H1 (cell line): Measurements from ENCODE around the gene KRT8. TPM values are rescaled to one million over a fixed set of nuclear protein-coding genes. Genes with fewer than 3 reads are reported as not detected.

Experiments used
- JUND ChIP-seq: IDR thresholded peaks from 2 replicates; pipeline ENCODE4 v1.6.1; 2011; ENCODE audit warnings: mild to moderate bottlenecking, improper control_type of control experiment, low read length
- SIN3A ChIP-seq, 2 experiments: IDR thresholded peaks in 1 of 2; conservative IDR thresholded peaks in 1 of 2; 2 replicates each; pipeline ENCODE4 v1.6.1; 2011 to 2012; ENCODE audit warnings: low read length in 2 of 2, improper control_type of control experiment in 1 of 2, low read depth in 1 of 2, mild to moderate bottlenecking in 1 of 2
- polyA plus RNA-seq, 7 experiments: library from polyadenylated mRNA; depleted of rRNA in 3 of 7; stranded (reverse) in 5 of 7; unstranded in 2 of 7; fragments of >200 nt in 5 of 7; fragments of 200-250 nt in 2 of 7; gene quantifications; 1 replicate in 5 of 7; 2 replicates in 1 of 7; 4 replicates in 1 of 7; pipeline versions ENCODE4 v1.2.1 to v1.2.3, GENCODE V29; 2011 to 2013; ENCODE audit warnings: missing spikeins in 2 of 7, mixed read lengths in 2 of 7
- total RNA-seq: library from RNA; stranded (reverse); fragmentation: NEBNext Ultra II Directional; extraction: Animal tissue kit (Norgen Biotek cat#: 25700); gene quantifications from 2 replicates; pipeline ENCODE4 v1.2.1, GENCODE V29; 2021

KRT8 gene
- total and polyA plus RNA-seq, 2 of the 8 experiments (the other 6 are each of a cell fraction or from before 2014, with no cell fraction given) = 280 to 290 TPM

DNA sequence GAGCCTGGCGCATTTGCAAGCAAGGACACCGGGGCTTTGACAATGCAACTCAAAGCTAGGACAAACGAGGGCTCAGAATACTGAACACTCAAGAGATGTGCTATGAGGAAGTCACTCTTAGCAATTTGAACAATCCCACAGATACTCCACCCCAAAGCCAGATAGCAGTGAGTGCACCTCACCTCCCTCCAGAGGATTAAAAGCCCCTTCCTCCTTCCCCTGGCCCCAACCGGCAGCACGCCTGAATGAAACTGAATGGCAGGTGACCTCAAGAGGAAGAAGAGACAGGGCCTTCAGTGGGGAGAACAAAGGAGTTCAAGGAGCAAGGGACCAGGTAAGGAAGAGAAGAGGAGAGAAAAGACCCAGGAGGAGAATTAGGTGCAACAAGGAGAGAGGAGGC, 54.2 kb downstream of the KRT8 start (continued):
- TF ChIP-seq SIN3A (conservative IDR thresholded peaks at IDR 0.05 in 1 of 2, IDR thresholded peaks at IDR 0.05 in 1 of 2; ENCODE audit: low read depth in 1 of 2, low read length in 2 of 2) = no peak
- TF ChIP-seq JUND = no peak
- TF ChIP-seq, all 59 proteins: peak for 0
